ENCODE measurements around the gene ROBO4. TPM values are rescaled to one million over a fixed set of nuclear protein-coding genes. Genes with fewer than 3 reads are reported as not detected.
A peak's percentile ranks its signal among the peaks of the same experiment; 100 is the strongest.

ROBO4 gene
- total and polyA plus RNA-seq, 9 of the 15 experiments (the other 6 are each of a cell fraction or from before 2014, with no cell fraction given), result not detected

- TF ChIP-seq FOXK2 (conservative IDR thresholded peaks at IDR 0.05 in 1 of 2, IDR thresholded peaks at IDR 0.05 in 1 of 2; ENCODE audit: low read depth in 2 of 2) (no peak), SMC3 (conservative IDR thresholded peaks at IDR 0.05; ENCODE audit: insufficient read depth, low read depth, low read length) (0 out of 2 replicates have a peak, but pooled peaks have one; percentile 36), RBM39 (optimal IDR thresholded peaks at IDR 0.05; ENCODE audit: low read depth, low read length) (no peak), SNIP1 (IDR thresholded peaks at IDR 0.05; ENCODE audit: low read depth) (no peak), CLOCK (CRISPR knock-in tag; IDR thresholded peaks at IDR 0.05; ENCODE audit: borderline replicate concordance) (no peak), XRCC5 (IDR thresholded peaks at IDR 0.05; ENCODE audit: low read depth, low read length) (no peak), PHF8 (IDR thresholded peaks at IDR 0.05; ENCODE audit: borderline replicate concordance, low read length) (peak; percentile 43; the same call in 1 of the 2 replicates), ID3 (CRISPR knock-in tag; IDR thresholded peaks at IDR 0.05) (no peak), ID3 (tag; IDR thresholded peaks at IDR 0.05) (0 out of 2 replicates have a peak, but pooled peaks have one; percentile 35)
These were observed 21.5 kb downstream of the ROBO4 start (continued) for GRCh38 chr11:124875943-124876817.

Data from K562 (cell line).